NCI-H2081 (cell line): ENCODE results near the gene TPI1.
"Not testable (repeated sequence)": the region's sequence is repeated elsewhere in the genome, so short reads cannot be mapped to it uniquely, and the experiment has no call there.

Source experiments
- DNase-seq, 2 experiments: peaks; one replicate each; lab custom pipeline; 2025; lab: John Stamatoyannopoulos, UW

TPI1 gene

DNA sequence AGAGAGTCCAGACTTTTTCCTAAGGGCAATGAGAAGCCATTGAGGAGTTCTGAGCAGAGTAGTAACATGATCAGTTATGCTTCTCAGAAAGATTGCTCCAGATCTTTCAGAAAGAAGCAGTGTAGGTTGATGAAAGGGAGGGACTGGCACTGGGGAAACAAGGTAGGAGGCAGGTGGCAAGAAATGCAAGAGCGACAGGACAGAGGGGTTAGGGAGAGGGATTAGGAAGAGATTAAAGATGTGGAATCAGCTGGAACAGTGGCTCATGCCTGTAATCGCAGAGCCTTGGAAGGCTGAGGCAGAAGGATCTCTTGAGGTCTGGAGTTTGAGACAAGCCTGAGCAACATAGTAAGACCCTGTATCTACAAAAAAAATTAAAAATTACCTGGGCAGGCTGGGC is 19.7 kb upstream of the TPI1 start:
- DNase-seq, result no peak

DNA sequence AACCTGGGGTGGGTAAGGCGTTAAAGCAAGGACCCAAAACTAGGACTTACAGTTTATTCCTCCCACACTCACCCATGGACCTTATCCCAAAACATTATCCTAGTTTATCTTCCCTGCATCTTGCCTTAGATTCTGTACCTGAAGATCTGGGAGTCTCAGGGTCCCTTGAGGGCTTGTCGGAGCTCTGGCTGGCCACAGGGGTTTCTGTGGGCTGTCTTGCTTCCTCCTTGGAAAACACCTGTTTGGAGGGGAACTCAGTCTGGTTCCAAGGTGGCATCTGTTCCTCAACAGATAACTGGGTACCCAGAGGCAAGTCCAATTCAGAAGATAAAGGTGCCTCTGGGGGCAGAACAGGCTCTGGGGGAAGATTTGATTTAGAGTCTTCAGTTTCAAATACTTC is 17.9 kb upstream of the TPI1 start:
- DNase-seq, result no peak

GRCh38 chr12:6849976-6850560 is 17.3 kb upstream of the TPI1 start:
- no peak for DNase-seq

GRCh38 chr12:6850796-6851152 is 16.6 kb upstream of the TPI1 start:
- no peak for DNase-seq

DNA sequence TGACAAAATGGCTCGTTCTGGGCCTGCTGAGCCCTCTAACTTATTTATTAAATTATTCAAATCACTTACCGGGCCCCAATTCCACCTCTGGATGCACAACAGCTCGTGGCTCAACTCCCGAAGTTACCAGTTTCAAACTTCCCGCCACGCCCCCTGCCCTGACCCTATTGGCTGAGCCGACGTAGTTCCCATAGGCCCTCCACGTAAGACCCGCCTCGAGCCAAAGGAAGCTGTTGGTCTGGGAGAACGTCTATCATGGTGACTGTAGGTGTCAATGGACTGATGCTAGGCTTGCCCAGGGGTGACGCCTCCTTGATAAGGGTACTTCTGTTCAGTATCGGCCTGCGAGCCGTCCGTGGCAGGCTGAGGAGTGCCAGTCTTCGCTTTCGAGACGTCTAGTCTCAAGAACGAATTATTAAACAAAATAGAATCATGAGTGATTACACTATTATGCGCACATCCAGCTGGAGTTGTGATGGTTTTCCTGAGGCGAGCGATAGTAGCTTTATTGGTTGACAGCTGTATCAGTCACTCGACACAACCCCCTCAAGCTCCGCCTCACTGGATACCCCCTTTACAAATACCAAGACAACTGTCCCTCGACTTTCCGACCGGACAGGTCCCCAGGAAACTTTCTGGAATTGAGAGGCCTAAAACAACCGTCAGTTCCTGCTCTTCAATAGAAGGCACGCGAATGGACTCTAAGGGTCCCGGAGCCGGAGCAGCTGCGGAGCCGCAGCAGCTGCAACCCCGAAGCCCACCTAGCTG is 16.0 kb upstream of the TPI1 start, which contains the start of gene CDCA3:
Gene CDCA3 (minus strand): TSS at position 134 of the 768 bp plus-strand sequence. CDS start 334 bp downstream, outside the sequence.
- DNase-seq, result peak; percentile 95 to 98

DNA sequence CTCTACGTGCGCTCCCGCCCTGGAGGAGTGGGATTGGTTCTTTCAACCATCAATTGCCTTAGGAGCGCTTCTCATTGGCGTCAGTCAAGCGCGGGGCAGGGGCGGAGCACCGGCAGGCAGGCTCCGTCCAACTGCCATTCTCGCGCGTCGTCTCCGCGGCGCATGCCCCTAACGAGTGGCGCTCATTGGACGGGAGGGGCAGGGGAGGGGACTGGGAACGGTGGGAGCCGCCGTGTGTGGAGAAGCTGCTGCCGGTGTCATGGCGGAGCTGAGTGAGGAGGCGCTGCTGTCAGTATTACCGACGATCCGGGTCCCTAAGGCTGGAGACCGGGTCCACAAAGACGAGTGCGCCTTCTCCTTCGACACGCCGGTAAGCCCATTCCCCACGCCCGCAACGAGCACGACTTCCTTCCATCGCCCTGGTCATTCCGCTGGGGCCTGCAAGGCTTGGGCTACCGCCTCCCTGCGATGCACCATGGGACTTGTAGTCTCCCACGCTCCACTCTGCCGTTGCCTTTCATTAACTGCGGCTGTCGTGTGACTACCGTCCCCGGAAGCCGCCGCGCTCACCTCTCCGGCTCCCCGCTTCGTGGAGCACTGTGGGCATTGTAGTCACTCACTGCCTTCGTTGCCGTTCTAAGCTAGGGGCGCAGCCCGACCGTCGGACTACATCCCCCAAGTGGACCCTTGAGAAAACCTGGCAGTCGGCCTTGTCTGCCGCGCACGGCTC is 15.2 kb upstream of the TPI1 start, which contains the start of gene USP5:
Gene USP5 (plus strand): TSS at position 230 of the 730 bp plus-strand sequence. CDS start 30 bp downstream, at position 260.
- peak; percentile 99 to 100 for DNase-seq

- DNase-seq, result peak; percentile 12 to 37
These were observed 14.5 kb upstream of the TPI1 start for GRCh38 chr12:6852651-6853354.

DNA sequence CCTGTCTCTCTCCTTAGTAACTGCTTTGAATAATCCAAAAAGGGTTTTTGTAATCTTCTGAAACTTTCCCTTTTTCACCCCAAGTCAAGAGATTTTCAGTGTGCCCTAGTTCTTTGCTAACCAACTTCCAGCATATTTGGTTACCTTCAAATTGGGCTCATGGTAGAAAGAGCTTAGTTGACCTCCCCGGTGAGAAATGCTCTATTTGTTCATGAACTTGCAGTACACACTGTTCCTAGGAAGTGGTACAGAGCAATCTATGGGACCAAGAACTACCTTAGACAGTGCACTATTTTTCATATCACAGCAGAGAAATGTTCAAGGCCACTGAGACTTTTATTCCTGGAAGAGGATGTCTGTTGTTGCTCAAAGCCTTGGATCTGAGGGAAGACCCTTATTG is 13.7 kb upstream of the TPI1 start:
- no peak for DNase-seq

GRCh38 chr12:6854036-6854435 is 13.3 kb upstream of the TPI1 start:
- DNase-seq, result no peak

- no peak for DNase-seq
These were observed 12.0 kb upstream of the TPI1 start for GRCh38 chr12:6855322-6855721.

DNA sequence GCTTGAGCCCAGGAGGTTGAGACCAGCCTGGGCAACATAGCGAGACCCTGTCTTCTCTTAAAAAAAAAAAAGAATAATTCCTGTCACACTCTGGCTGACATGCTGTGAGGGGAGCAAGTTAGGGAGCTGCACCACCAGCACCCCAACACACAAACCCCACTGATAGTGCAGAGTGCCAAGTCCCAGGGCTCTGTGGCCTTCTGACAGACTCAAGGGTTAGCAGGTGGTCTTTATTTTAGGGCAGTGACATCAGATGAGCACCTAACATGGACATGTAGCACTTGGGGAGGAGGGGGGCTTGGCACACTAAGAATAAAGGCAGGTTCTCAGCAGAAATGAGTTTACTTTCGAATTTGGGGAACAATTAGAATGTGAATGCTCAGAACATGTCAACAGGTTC is 8.5 kb upstream of the TPI1 start:
- DNase-seq, result no peak

DNA sequence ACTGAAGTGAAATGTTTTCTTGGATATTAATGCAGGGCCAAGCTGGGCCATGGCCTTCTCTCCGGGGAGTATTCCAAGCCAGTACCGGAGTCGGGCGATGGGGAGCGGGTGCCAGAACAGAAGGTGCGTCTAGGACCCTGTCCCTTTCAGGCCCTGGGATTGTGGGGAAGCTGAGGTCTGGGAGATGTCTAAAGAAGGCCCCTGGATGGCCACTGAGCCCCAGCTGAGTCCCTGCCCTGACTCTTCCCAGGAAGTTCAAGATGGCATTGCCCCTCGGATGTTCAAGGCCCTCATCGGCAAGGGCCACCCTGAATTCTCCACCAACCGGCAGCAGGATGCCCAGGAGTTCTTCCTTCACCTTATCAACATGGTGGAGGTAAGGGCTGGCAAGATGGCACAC is 7.2 kb upstream of the TPI1 start:
- DNase-seq, result no peak

DNA sequence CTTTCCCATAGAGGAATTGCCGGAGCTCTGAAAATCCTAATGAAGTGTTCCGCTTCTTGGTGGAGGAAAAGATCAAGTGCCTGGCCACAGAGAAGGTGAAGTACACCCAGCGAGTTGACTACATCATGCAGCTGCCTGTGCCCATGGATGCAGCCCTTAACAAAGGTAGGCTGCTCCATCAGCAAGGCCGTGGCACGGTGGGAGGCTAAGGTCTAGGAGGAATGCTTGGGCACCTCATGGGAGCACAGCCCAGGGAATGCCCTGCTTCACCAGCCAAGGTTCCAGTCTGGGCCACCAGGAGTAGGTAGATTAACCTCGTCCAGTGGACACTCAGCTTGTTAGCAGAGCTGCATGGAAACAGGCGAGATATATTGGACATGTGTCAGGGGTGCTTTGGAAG is 6.4 kb upstream of the TPI1 start:
- DNase-seq, result no peak

DNA sequence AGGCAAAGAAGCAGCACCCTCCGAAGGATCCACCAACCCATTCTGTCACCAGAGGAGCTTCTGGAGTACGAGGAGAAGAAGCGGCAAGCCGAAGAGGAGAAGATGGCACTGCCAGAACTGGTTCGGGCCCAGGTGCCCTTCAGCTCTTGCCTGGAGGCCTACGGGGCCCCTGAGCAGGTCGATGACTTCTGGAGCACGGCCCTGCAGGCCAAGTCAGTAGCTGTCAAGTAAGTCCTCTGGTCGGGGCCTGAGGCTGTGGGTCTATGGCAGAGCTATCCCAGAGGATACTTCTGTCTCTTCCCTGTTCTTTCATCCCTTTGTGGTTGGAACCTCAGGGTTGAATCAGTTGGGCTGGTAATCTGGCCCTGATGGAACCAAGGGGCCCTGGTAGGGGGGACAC is 5.9 kb upstream of the TPI1 start:
- DNase-seq, result no peak

GRCh38 chr12:6863033-6863432 is 4.3 kb upstream of the TPI1 start:
- DNase-seq, result no peak

DNA sequence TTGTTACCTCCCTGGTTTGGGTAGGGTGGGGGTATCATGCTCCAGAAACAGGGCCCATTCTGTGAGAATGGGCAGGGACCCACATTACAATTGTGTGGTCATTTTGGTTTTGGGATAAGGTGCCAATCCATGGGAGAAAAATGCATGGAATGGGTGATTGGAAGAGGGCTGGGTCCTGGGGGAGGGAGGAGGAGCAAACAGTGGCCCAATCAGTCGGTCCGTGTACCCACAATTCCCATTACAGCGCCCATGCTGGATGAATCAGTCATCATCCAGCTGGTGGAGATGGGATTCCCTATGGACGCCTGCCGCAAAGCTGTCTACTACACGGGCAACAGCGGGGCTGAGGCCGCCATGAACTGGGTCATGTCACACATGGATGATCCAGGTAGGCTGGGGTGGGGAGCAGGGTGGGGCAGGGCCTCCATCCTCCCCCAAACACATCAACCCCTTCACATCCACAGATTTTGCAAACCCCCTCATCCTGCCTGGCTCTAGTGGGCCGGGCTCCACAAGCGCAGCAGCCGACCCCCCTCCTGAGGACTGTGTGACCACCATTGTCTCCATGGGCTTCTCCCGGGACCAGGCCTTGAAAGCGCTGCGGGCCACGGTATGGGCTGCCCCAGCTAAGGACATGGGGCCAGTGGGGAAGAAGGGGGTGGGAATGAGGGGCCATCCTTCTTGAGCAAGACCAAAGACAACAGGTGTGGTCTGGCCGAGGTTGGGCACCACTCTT is 3.6 kb upstream of the TPI1 start:
- DNase-seq, result no peak

GRCh38 chr12:6865307-6865706 is 2.0 kb upstream of the TPI1 start:
- DNase-seq, result not testable (repeated sequence)

DNA sequence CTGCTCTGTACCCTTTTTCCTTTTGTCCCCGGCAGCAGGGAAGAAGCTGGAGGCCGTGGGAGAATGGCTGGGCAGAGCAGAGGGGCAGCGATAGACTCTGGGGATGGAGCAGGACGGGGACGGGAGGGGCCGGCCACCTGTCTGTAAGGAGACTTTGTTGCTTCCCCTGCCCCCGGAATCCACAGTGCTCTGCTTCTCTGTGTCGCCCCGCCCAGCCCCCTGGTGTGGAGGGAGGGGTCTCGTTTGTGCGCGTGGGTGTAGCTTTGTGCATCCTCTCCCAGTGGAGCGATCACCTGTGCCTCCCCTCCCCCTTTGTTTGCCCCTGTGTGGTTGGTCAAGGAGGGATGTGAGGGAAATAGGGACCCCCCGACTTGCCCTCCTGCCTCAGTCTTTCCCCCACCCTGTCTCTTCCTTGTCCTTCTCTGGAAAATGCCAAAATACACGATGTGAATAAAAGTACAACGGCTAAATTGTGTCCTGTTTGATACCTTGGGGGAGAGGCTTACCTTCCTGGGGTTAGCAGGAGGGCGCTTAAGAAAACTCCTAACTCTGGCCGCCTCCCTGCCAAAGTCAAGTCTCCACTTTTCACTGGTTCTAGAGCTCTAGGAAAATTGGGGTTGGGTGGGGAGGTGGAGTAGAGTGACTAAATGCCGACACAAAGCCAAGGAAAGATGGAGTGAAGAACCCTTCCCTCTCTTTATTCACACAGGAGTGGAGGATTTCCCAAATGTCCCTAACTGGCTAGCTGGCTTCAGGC is 990 bp upstream of the TPI1 start:
- no peak for DNase-seq

DNA sequence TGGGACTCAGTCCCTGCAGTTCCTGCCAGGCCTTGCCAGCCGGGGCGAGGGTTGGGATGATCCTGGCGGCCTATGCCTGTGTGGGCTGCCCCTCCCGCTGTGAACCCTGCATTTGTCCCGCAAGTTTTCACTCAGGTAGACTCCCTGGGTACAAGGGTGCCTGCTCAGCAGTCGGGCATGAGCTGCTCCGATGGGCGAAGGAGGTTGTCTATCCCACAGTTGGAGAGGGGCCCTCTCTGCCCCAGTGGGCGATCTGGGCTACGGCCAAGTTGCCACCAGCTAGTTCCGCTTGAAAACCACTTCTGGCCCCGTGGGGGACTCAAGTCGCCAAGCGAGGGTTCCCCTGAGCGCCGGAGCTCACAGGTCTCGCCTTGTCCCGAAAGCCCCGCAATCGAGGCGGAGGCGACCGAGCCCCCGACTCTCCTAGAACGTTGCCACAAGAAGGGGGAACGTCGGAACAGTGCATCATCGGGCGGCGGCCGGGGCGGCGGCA is 365 bp upstream of the TPI1 start:
- no peak for DNase-seq

GRCh38 chr12:6868211-6869048 is 1.1 kb downstream of the TPI1 start:
- DNase-seq, result no peak
